ENCODE measurements around the gene DYNLT1.
"Not testable (repeated sequence)": the region's sequence is repeated elsewhere in the genome, so short reads cannot be mapped to it uniquely, and the experiment has no call there.

Gene DYNLT1

DNA sequence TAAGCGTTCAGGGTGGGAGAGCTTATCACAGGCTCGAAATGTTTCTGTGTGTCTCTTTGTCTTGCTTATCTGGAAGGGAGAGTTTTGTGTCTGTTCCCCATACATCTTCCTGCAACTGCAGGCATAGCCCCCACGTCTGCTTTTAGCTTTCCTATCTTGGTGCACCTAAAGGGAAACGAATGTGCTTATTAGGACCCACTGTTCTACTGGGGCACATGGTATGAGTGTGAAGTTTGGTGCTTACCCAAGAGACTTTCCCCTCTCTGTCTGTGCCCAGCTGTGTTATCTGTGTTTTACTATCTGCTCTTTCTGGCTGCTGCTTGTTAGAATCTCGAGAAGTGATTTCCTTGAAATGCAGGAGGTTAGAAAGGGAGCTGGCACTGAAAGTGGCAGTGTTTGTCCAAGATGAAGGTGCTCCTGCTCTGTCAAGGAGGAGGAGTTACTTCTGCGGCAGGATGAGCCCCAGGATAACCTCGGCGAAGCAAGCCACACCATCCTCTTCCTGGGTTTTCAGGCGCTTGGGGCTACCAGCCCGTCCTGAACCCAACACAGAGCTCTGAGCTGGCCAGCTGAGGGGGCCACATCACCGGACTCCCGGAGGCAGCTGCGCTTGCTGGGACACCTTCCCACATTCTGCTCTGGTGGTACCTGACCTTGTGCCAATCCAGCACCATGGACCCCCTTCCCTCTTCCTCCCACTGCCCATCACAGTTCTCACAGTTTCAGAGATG is 23.4 kb downstream of the DYNLT1 start:
- DNase-seq: no peak

DNA sequence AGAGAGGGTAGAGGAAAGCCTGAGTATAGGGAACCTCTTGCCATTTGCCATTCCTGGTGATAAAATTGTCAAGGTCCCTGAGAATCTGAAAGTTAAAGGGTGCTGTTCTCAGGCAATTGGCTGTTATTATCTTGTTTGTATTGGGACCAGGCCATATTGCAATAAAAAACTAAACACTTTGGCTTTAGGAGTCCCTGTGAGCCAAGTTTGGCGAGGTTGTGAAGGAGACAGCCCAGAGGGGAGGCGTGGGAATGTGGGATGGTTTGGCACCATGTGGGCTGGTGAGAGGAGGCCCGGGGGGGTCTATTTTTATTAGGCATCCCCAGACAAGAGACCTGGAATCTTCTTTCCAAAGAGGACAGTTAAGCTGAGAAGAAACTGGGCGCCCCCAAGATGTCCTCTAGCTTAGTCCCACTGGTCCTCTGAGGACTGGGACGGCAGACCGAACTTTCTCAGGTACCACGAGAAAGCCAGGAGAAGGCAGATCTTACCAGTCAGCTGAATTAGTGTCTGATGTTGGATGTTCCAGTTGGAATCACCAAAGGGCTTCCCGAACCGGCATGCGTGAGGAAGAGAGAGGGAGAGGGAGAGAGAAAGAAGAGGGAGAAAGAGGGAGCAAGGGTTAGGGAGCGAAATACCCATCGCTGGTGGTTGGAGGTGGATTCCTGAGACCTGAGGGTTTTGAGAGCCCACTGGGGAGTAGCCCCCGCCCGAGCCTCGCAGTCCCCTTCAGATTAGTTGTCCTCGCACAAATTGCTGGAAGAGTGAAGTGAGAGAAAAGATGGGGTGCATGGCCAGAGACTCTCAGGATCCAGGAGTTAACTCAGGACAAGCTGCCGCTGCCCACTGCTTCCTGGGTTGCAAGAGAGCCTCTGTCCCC is 24.4 kb downstream of the DYNLT1 start:
- no peak for DNase-seq

DNA sequence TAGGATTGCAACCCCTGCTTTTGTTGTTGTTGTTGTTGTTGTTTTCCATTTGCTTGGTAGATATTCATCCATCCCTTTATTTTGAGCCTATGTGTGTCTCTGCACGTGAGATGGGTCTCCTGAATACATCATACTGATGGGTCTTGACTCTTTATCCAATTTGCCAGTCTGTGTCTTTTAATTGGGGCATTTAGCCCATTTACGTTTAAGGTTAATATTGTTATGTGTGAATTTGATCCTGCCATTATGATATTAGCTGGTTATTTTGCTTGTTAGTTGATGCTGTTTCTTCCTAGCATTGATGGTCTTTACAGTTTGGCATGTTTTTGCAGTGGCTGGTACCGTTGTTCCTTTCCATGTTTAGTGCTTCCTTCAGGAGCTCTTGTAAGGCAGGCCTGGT is 26.3 kb downstream of the DYNLT1 start:
- not testable (repeated sequence) for DNase-seq

DNA sequence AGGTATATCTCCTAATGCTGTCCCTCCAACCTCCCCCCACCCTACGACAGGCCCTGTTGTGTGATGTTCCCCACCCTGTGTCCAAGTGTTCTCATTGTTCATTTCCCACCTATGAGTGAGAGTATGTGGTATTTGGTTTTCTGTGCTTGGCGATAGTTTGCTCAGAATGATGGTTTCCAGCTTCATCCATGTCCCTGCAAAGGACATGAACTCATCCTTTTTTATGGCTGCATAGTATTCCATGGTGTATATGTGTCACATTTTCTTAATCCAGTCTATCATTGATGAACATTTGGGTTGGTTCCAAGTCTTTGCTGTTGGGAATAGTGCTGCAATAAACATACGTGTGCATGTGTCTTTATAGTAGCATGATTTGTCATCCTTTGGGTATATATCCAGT is 29.9 kb downstream of the DYNLT1 start:
- DNase-seq: not testable (repeated sequence)

DNA sequence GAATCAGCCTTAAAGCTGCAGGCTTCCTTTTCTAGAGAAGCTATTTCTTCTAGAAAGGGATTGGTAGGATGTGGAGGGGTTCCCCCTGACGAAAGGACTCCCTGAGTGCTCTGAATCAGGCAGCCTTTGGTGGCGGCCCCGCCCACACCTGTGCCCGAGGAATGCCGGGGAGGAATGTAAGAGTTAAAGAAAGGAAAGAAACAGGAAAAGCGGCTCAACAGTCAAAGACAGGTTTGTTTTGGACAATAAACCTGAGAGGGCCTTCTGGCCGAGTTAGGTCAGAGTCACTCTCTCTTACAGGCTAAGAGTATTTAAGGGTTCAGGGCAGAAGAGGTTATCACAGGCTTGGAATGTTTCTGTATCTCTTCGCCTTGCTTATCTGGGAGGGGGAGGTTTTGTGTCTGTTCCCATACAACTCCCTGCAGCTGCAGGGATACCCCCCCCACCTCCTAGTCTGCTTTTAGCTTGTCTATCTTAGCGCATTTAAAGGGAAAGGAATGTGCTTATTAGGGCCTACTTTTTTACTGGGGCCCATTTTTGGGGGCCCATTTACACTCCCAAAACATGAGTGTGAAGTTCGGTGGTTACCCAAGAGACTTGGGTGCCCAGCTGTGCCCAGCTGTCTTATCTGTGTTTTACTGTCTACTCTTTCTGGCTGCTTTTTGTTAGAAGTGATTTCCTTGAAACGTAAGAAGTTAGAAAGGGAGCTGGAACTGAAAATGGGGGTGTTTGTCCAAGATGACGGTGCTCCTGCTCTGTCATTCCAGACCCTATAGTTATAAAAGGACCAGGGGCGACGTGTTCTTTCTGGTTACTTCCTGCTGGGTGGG is 32.8 kb downstream of the DYNLT1 start:
- no peak for DNase-seq

DNA sequence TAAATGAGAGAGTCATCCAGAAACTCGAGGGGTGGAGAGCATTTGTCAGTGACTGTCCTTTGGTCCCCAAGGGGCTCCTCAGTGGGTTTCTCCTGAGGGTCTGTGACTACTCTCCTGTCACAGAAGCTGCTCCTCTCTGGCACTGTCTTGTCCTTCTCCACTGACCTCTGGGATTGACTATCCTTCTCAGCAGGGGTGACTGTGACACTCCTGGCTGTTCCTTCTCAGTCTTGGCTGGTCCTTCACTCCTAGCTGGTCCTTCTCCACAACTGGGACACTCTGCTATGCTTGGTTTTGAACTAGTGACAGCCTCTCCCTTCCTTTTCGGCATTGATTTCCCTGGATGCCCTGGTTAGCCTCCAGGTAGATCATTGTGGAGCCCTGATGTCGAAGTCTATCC is 33.5 kb downstream of the DYNLT1 start:
- no peak for DNase-seq

DNA sequence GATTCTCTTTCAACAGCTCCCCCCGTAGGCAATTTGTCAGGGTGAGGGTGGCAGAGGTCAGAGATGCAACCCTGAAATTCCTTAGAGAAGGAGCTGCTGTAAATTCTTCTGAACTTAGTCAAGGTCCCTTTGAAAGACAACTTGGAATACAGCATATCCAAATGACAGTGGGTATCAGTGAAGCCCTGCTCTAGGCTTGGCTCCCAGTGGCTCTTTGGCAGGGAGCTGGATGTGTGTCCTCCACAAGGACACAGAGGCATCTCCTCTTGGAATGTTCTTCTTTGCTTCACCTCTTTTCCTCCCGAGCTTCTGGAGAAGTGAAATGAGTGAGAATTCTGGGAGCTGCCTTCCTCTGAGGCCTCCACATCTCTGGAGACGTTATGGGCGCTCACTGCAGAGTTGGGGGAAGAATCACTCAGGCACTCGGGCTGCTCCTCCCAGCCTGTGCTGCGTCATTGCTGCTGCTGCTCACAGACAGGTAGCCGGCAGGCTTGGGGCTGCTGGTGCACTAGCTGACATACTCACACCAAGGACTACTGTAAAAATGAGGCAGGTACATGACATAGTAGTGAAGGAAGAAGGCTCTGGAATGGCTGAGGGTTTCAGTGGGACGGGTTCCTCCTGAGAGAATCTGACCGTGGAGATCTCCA is 34.1 kb downstream of the DYNLT1 start:
- DNase-seq: no peak

DNA sequence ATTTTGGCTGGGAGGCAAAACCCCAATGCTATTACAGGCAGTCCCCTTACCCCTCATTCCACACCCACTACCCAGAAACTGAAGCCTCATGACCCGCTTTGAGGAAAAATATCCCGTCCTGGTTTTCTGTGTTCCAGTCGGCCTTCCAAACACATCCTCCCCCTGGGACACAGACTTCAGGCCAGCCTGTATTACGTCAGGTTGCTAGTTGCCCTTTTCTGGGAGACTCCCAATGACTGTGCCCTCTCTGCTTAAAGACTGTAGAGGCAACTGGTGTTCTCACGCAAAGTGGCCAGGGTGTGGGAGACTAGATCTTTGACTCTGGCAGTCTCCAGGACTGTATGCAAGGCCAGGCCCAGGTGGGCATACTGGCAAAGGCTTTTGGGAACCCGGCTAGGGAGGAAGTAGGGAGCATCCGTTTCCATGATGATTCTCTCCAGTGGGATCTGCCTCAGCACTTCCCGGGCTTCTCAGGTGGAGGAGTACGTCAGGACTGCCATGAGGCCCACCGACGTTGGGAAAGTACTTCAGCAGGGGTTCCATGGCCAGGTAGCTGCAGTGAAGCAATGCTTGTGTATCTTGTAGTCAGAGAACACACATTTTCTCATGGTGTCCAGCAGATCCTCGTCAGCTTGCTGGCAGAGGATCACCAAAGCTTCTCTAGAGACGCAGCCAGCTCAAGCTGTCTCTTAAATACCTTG is 34.9 kb downstream of the DYNLT1 start:
- no peak for DNase-seq

DNA sequence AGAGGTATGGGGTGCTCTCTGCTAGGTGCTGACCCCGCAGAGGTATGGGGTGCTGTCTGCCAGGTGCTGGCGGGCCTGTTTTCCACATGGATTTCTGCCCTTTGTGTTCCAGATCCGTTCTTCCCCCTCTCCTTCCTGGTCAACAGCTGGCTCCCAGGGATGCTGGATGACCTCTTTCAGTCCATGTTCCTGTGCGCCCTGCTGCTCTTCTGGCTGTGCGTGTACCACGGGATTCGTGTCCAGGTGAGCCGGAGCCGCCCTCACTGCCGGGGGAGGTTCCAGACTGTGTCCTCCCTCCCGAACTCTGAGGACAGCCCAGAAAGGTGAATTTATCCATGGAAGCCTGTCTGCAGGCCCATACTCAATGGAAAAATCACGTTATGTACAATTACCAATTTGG is 36.3 kb downstream of the DYNLT1 start:
- no peak for DNase-seq

DNA sequence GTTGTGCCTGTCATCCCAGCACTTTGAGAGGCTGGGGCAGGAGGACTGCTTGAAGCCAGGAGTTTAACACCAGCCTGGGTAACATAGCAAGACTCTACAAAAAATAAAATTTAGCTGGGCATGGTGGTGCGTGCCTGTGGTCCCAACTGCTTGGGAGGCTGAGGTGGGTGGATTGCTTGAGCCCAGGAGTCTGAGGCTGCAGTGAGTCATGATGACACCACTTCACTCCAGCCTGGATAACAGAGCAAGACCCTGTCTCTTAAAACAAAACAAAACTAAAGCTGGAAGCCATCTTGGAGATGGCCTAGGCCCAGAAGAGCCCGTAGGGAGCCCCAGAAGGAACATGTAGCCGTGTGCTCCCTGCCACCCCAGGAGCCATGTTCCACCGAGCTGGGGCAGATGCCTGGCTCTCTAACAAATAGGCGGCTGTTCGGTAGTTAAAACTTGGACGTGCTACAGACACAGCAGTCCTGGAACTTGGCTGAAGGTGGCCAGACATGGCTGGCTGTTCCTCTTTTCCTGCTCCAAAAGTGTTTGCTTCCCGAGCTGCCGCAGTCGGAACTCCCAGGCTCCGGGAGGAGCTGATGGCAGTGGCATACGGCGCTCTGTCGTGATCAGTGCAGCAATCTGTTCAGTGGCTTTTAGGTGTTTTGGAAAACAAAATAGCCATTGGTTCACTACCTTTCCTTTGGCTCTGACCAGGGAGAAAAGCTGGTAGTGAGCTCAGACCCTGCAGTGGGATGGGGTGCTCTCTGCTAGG is 37.0 kb downstream of the DYNLT1 start:
- DNase-seq: no peak

DNA sequence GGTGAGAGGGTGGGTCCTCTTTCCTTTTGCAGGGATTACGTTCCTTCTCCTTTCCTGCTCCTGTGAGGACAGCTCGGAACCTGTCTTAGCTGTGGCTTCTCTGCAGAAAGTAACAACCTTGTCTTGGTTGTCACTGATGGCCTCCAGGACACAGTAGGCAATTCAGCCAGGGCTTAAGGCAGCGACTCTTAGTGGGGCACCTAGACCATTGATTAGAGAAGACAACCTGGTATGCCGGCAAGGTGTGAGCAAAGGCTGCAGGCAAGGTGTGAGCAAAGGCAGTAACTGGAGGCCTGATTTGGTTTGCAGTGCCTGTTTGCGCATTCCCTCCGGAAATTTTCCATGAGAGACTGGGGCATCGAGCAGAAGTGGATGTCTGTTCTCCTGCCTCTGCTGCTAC is 37.6 kb downstream of the DYNLT1 start:
- DNase-seq: no peak

DNA sequence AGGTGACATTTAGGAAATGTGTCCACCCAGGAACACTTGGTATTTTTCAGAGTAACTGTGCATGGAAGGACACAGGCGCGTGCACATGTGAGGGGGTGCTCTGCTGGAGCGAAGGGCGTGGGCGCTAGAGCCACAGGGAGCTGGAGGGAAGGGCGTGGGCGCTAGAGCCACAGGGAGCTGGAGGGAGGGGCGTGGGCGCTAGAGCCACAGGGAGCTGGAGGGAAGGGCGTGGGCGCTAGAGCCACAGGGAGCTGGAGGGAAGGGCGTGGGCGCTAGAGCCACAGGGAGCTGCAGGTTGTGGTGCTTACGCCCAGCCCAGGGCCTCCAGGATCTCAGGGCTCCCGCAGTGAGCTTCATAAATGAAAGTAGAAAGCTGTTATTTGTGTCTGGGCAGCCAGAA is 38.5 kb downstream of the DYNLT1 start:
- DNase-seq: not testable (repeated sequence)

DNA sequence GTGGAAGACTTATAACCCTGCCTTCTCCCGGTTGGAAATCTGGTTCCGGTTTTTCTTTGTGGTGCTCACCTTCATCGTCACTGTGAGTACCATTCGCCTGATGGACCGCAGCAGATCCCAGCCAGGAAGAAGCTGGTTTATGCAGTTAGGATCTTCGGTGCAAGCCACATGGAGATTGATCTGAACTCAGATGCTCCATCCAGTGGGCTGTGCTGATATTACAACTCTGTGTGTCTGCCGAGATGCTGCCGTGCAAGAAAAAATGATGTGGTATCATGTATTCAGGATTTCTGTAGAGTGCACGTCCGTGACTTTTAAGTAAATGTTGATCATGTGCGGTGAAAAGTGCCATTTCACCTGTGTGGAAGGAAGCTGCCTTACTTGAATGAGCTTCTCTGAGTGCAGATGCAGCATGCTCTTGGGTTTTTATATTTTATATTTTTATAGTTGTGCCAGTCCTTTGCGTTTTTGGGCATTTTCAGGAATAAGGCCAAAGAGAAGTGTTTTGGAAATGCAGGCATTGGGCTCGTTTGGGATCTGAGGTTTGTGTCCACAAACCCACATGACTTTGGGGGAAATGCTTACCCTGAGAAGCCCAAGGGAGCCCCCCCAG is 39.2 kb downstream of the DYNLT1 start:
- DNase-seq: peak; percentile 38

DNA sequence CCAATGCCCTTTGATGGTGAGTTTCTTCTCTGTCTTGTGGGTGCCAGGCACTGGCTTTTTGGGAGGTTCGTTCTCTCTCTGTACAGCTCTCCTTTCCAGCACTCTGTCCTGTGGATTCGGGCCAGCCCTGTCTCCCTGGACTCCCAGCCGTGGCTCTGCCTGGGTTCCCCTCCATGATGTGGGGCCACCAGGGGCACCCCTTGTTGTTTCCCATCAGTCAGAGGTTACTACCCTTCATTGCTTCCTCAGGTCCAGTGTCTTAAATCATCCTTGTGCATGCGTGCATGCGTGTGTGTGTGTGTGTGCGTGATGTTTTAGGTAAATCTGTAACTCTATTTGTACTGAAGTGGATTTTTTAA is 40.5 kb downstream of the DYNLT1 start:
- DNase-seq: no peak

DNA sequence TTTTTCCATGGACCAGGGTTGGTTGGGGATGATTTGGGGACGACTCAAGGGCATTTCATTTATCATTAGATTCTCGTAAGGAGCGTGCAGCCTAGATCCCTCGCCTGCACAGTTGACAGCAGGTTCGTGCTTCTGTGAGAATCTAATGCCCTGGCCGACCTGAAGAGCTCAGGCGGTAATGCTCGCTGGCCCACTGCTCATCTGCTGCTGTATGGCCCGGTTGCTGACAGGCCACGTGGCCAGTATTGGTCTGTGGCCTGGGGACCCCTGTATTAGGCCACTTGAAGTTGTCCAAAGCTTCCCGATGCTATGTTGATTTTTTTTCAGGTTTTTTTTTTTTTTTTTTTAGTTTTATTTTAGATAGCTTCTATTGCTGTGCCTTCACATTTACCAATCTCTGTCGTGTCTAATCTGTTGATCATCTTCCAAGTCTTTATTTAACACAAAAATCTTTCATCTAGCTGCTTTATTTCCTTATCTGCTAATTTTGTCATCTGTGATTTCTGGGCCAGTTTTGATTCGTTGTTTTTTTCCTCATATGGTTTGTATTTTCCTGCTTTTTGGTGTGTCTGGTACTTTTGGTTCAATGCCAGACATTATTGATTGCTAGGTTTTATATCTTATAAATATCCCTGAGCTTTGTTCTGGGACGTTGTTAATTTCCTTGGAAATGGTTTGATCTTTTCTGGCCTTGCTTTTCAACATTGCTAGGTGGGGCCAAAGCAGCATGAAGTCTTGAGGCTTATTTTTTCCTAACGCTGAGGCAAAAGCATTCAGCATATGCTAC is 41.1 kb downstream of the DYNLT1 start:
- DNase-seq: no peak

DNA sequence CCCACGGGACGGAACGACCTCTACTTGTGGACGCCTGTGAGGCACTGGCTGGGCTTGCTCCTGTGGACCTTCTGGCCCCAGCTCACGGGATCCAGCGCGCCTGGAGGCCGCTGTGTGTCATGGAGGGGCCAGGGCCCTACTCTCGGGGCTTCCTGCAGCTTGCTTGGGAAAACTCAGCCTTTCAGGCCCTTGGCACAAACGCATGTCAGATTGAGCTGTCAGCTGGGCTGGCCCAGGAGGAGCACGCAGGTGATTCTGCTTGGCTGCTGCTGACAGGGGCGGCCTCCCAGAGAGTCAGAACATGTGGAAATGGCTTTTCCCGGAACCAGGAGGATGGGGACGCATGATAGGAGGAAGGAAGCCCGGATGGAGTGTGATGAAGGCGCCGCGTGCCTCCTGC is 44.9 kb downstream of the DYNLT1 start:
- no peak for DNase-seq

DNA sequence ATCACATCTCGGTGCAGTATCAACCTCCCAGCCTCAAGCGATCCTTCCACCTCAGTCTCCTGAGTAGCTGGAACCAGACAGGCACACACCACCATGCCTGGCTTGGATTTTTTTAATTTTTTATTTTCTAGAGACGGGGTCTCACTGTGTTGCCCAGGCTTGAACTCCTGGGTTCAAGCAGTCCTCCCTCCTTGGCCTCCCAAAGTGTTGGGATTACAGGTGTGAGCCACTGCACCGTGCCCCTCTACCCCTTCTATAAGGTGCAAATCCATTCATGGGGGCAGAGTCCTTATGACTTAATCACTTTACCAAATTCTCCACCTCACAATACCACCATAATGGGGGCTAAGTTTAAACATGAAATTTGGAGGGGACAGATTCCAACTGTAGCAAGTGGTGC is 47.0 kb downstream of the DYNLT1 start:
- no peak for DNase-seq

DNA sequence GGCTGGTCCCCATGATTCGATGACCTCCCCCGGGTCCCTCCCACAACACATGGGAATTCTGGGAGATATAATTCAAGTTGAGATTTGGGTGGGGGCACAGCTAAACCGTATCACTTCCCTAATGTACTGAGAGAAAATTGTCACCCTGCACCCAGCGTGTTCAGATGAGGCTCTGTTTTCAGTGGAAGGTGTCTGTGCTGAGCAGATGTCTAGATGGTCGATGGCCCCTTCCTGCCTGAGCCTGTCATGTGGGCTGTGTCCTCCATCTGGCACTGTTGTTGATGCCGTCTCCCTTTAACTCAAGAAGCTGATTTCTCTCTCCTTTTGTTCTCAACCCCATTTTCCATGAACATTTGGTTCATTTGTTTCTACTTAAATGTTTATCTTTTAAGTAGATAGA is 47.7 kb downstream of the DYNLT1 start:
- DNase-seq: no peak

DNA sequence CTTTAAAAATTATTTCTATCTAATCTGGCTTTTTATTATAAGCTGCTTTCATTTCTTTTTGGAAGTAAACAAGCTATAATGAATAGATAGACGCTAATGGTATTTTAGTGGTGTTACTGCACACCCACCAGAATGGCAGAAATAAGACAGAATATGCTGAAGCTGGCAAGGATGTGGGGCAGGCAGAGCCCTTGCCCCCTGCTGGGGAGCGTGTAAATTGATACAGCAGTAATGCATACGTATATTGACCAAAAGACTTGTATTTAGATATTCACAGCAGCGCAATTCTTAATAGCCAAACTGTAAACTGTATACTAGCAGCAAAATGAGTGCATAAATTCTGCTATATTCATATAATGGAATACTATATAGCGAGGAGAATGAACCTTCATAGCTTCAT is 49.3 kb downstream of the DYNLT1 start:
- no peak for DNase-seq

DNA sequence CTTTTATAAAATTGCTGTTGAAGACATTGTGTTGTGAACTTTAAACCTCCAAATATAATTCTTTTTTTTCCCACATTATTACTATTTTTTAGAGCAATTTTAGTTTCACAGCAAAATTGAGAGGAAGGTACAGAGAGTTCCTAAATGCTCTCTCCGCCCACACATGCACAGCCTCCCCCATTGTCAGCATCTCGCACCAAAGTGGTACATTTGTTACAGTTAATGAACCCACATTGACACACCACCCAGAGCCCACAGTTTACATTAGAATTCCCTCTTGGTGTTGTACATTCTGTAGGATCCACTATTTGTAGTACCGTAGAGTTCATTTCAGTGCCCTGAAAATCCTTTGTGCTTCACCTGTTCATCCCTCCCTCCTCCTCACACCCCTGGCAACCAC is 50.9 kb downstream of the DYNLT1 start:
- DNase-seq: no peak
